SK-N-SH (cell line): ENCODE data around the gene TIAM1.

Experiments used
- CHD2 ChIP-seq: fragments of 150-350 bp; IDR thresholded peaks from 2 replicates; pipeline ENCODE4 v1.6.1; 2018; ENCODE audit warnings: low read length; ENCODE audit not compliant: partially characterized antibody
- FOSL2 ChIP-seq: IDR thresholded peaks from 2 replicates; pipeline ENCODE4 v1.4.0; 2012; ENCODE audit warnings: low read depth, mild to moderate bottlenecking, moderate library complexity, borderline replicate concordance
- FOXM1 ChIP-seq: IDR thresholded peaks from 2 replicates; pipeline ENCODE4 v1.4.0; 2012; ENCODE audit warnings: low read depth, mild to moderate bottlenecking
- GABPA ChIP-seq: IDR thresholded peaks from 2 replicates; pipeline ENCODE4 v1.4.0; 2012; ENCODE audit warnings: low read depth, mild to moderate bottlenecking
- NRF1 ChIP-seq: IDR thresholded peaks from 2 replicates; pipeline ENCODE4 v1.6.1; 2012; ENCODE audit warnings: low read depth, mild to moderate bottlenecking, low read length
- POLR2AphosphoS5 ChIP-seq: IDR thresholded peaks from 2 replicates; pipeline ENCODE4 v1.6.1; 2012; ENCODE audit warnings: low read depth, low read length
- RAD21 ChIP-seq: IDR thresholded peaks from 2 replicates; pipeline ENCODE4 v1.6.1; 2012; ENCODE audit warnings: mild to moderate bottlenecking, low read length
- RCOR1 ChIP-seq: fragments of 150-350 bp; IDR thresholded peaks from 2 replicates; pipeline ENCODE4 v1.6.1; 2017; ENCODE audit warnings: antibody characterized with exemption, low read length
- RFX5 ChIP-seq: IDR thresholded peaks from 2 replicates; pipeline ENCODE4 v1.6.1; 2012; ENCODE audit warnings: mild to moderate bottlenecking, improper control_type of control experiment, low read length
- YY1 ChIP-seq: IDR thresholded peaks from 2 replicates; pipeline ENCODE4 v1.4.0; 2012; ENCODE audit warnings: low read depth, mild to moderate bottlenecking
- TF ChIP-seq, protein P1 (sequence below): fragments of 200-600 bp; sonication (generic); IDR thresholded peaks from 2 replicates; pipeline ENCODE4 v1.6.1; 2017; ENCODE audit warnings: antibody characterized with exemption, mild to moderate bottlenecking, moderate library complexity
- TF ChIP-seq, protein P2 (sequence below): IDR thresholded peaks from 2 replicates; pipeline ENCODE4 v1.4.0; 2012; ENCODE audit warnings: low read depth
- TF ChIP-seq, protein P3 (sequence below): IDR thresholded peaks from 2 replicates; pipeline ENCODE4 v1.6.1; 2012; ENCODE audit warnings: mild to moderate bottlenecking, low read depth, low read length, moderate library complexity

DNA sequence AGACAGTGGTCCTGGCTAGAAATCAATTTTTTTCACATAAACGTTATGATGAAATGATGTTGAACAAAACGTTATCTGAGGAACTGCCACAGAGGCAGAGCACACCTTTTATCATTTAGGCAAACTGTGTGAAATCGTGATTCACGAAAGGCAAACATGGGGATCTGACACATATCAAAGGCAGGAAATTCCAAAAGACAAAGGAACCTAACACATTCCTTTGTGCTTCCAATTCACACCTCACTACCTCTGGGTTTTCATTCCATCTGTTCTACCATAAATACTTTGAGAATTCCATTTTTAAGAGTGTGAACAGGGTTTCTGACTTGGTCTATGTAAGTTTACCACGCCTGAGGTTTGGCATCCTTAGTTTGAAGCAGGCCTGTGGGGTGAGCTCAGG is 186.3 kb downstream of the TIAM1 start:
- TF ChIP-seq, protein P1, sequence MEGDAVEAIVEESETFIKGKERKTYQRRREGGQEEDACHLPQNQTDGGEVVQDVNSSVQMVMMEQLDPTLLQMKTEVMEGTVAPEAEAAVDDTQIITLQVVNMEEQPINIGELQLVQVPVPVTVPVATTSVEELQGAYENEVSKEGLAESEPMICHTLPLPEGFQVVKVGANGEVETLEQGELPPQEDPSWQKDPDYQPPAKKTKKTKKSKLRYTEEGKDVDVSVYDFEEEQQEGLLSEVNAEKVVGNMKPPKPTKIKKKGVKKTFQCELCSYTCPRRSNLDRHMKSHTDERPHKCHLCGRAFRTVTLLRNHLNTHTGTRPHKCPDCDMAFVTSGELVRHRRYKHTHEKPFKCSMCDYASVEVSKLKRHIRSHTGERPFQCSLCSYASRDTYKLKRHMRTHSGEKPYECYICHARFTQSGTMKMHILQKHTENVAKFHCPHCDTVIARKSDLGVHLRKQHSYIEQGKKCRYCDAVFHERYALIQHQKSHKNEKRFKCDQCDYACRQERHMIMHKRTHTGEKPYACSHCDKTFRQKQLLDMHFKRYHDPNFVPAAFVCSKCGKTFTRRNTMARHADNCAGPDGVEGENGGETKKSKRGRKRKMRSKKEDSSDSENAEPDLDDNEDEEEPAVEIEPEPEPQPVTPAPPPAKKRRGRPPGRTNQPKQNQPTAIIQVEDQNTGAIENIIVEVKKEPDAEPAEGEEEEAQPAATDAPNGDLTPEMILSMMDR: no peak
- TF ChIP-seq FOXM1: no peak
- TF ChIP-seq CHD2: no peak
- TF ChIP-seq, protein P2, sequence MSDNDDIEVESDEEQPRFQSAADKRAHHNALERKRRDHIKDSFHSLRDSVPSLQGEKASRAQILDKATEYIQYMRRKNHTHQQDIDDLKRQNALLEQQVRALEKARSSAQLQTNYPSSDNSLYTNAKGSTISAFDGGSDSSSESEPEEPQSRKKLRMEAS: no peak
- TF ChIP-seq POLR2AphosphoS5: no peak
- no peak for TF ChIP-seq FOSL2
- no peak for TF ChIP-seq NRF1
- no peak for TF ChIP-seq YY1
- TF ChIP-seq, protein P3, sequence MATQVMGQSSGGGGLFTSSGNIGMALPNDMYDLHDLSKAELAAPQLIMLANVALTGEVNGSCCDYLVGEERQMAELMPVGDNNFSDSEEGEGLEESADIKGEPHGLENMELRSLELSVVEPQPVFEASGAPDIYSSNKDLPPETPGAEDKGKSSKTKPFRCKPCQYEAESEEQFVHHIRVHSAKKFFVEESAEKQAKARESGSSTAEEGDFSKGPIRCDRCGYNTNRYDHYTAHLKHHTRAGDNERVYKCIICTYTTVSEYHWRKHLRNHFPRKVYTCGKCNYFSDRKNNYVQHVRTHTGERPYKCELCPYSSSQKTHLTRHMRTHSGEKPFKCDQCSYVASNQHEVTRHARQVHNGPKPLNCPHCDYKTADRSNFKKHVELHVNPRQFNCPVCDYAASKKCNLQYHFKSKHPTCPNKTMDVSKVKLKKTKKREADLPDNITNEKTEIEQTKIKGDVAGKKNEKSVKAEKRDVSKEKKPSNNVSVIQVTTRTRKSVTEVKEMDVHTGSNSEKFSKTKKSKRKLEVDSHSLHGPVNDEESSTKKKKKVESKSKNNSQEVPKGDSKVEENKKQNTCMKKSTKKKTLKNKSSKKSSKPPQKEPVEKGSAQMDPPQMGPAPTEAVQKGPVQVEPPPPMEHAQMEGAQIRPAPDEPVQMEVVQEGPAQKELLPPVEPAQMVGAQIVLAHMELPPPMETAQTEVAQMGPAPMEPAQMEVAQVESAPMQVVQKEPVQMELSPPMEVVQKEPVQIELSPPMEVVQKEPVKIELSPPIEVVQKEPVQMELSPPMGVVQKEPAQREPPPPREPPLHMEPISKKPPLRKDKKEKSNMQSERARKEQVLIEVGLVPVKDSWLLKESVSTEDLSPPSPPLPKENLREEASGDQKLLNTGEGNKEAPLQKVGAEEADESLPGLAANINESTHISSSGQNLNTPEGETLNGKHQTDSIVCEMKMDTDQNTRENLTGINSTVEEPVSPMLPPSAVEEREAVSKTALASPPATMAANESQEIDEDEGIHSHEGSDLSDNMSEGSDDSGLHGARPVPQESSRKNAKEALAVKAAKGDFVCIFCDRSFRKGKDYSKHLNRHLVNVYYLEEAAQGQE: no peak
- no peak for TF ChIP-seq GABPA
- no peak for TF ChIP-seq RAD21
- TF ChIP-seq RFX5: no peak
- TF ChIP-seq RCOR1: no peak
